Lung (tissue), 16 donors: ENCODE measurements around the gene IPO4. TPM values are rescaled to one million over a fixed set of nuclear protein-coding genes. Genes with fewer than 3 reads are reported as not detected.
A peak's percentile ranks its signal among the peaks of the same experiment; 100 is the strongest.

Experiments
- ATAC-seq: fragments of 200-7000 bp; cut with Tn5 transposase; one replicate; pipeline ENCODE4 v1.9.1; 2020; ENCODE audit warnings: moderate number of reproducible peaks; ENCODE audit not compliant: insufficient read depth, low FRiP score
- DNase-seq, 3 donors: peaks; one replicate each; pipeline ENCODE4 v3.0.0-alpha.2; 2013 to 2017
- H3K27ac ChIP-seq, 2 donors: one replicate each; pipeline ENCODE4 v1.5.1; 2013; ENCODE audit warnings: mild to moderate bottlenecking in 2 of 2, moderate library complexity in 2 of 2, control low read depth in 1 of 2, inconsistent platforms in 1 of 2, low read depth in 1 of 2, low read length in 1 of 2
- H3K27me3 ChIP-seq, 3 donors: one replicate each; pipeline ENCODE4 v1.5.1; 2013; ENCODE audit warnings: low read length in 2 of 3; ENCODE audit not compliant: control insufficient read depth in 3 of 3, insufficient read depth in 3 of 3
- H3K36me3 ChIP-seq, 4 donors: one replicate each; pipeline ENCODE4 v1.5.1; 2013; ENCODE audit warnings: low read length in 4 of 4, mild to moderate bottlenecking in 1 of 4, moderate library complexity in 1 of 4; ENCODE audit not compliant: control insufficient read depth in 4 of 4, insufficient read depth in 4 of 4
- H3K4me1 ChIP-seq, 5 donors: one replicate each; pipeline ENCODE4 v1.5.1; 2013; ENCODE audit warnings: low read length in 5 of 5, mild to moderate bottlenecking in 2 of 5, moderate library complexity in 1 of 5; ENCODE audit not compliant: control insufficient read depth in 5 of 5, insufficient read depth in 5 of 5
- H3K4me3 ChIP-seq: one replicate; pipeline ENCODE4 v1.5.1; 2013; ENCODE audit warnings: mild to moderate bottlenecking, control low read depth, moderate library complexity
- H3K9ac ChIP-seq, 2 donors: one replicate each; pipeline ENCODE4 v1.5.1; 2013; ENCODE audit warnings: low read length in 2 of 2, control low read depth in 1 of 2; ENCODE audit not compliant: insufficient read depth in 1 of 2
- H3K9me3 ChIP-seq, 4 donors: one replicate each; pipeline ENCODE4 v1.5.1; 2013; ENCODE audit warnings: low read length in 3 of 4, mild to moderate bottlenecking in 1 of 4, moderate library complexity in 1 of 4; ENCODE audit not compliant: control insufficient read depth in 4 of 4, insufficient read depth in 3 of 4
- CTCF ChIP-seq: IDR thresholded peaks from 2 replicates; pipeline ENCODE4 v1.5.1; 2012; ENCODE audit warnings: mild to moderate bottlenecking; ENCODE audit errors: control extremely low read depth, extremely low read depth
- WGBS, 2 donors: extraction: QIAGEN DNeasy Blood & Tissue Kit; methylation state at CpG; one replicate each; pipeline ENCODE4 v1.1.7; 2013; 5-methylcytosine and 5-hydroxymethylcytosine counted together
- long read RNA-seq, 5 donors: transcript quantifications; one replicate each; lab custom pipeline, GENCODE V29; 2026
- polyA plus RNA-seq, 2 donors: library from polyadenylated mRNA; stranded (reverse); fragments of 200-250 nt; gene quantifications; one replicate each; pipeline ENCODE4 v1.2.1, GENCODE V29; 2013
- total RNA-seq, 2 donors: library from RNA; depleted of rRNA in 1 of 2; stranded (reverse); fragments of >200 nt in 1 of 2; gene quantifications; one replicate each; pipeline ENCODE4 v1.2.1, GENCODE V29; 2014 to 2021
- donor health status: control.
- donor health status: control.
- donor health status: Bipolar disorder and iron deficiency.
- donor health status: healthy.
- donor health status: DM: yes; HTN: yes; CAD: no.

IPO4 gene
- total RNA-seq = 10 to 100 TPM; 22.0 to 78.9 TPM
- 10 to 100 TPM; 13.0 to 34.8 TPM for polyA plus RNA-seq
- long read RNA-seq, donor 1, partial matches to known transcripts = 18 of 22 reads
- long read RNA-seq, donor 1, other reads (novel, unspliced or antisense) = 0 of 22 reads
- long read RNA-seq, donor 2, partial matches to known transcripts = 0 of 1 reads
- long read RNA-seq, donor 2, other reads (novel, unspliced or antisense) = 0 of 1 reads
- long read RNA-seq, donor 3, partial matches to known transcripts = 0 of 2 reads
- long read RNA-seq, donor 3, other reads (novel, unspliced or antisense) = 0 of 2 reads
- long read RNA-seq, donor 4, partial matches to known transcripts = 0 of 3 reads
- long read RNA-seq, donor 4, other reads (novel, unspliced or antisense) = 0 of 3 reads
- long read RNA-seq, donor 5, transcript IPO4-206 (5 exons, 554 nt) = major isoform, 5 of 7 reads
- long read RNA-seq, donor 5, partial matches to known transcripts = 0 of 7 reads
- long read RNA-seq, donor 5, other reads (novel, unspliced or antisense) = 0 of 7 reads

DNA sequence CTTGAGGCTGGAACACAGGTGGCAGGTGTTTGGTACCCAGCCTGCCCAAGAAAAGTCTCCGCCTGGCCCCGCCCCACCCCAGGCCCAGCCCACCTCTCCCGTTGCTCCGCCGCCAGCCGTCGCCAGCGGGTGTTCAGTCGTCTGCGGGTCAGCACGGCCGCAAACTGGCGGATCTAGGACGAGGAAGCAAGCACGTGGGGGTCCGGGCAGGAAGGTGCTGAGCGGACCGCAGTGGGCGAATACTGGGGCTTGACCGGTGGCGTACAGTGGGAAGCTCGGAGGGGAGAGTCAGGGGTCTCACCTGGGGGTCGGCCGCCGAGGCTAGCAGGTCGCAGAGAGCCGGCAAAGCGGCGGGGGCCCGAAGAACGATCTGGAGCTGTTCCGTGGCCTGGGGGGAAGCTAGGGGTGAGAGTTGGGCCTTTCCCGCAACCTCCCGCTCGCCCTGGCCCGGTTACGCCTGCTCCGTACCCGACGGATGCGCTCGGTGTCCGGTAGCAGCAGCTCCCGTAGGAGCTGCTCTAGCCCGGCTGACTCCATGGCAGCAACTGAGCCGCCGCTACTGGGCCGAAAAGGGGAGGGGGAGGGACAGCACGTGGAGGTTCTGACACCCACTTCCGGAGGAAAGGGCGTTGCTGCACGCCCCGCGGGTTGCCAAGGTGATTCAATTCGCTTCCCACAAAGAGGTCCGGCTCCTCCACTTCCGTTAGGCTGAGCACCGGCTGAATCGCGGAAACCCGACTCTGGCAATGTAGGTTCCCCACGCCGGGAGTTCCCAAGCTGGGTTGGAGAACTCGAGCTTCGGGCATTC, at the start of gene IPO4:
TSS of gene IPO4 (minus strand) at position 566 of the 808 bp plus-strand sequence. CDS start at position 537, 29 bp downstream.
- DNase-seq = peak; percentile 97 to 99 (median 97)
- peak within 1 kb of the TSS; percentile 49 to 51 for H3K9ac ChIP-seq
- TF ChIP-seq CTCF = no peak
- no peaks in the 10 kb centered on the region for H3K9me3 ChIP-seq
- H3K4me1 ChIP-seq = peaks cover 0 to 8% (median 5%) of the 10 kb centered on the region in 5 donors
- H3K27ac ChIP-seq = peak within 1 kb of the TSS; percentile 60 to 71
- H3K36me3 ChIP-seq = peaks cover 22 to 39% (median 31%) of the 10 kb centered on the region in 4 donors
- H3K4me3 ChIP-seq = peak within 1 kb of the TSS; percentile 69
- ATAC-seq = peak; percentile 94
- 0 to 1% methylated on average over 64 to 65 of the region's 65 CpGs for WGBS, 2 donors
- no peaks in the 10 kb centered on the region for H3K27me3 ChIP-seq

GRCh38 chr14:24238123-24238522, 49.5 kb upstream of the IPO4 start:
- no peak for TF ChIP-seq CTCF
- peaks cover 13 to 55% (median 44%) of the 10 kb centered on the region in 4 donors for H3K36me3 ChIP-seq
- H3K4me1 ChIP-seq = peaks cover 14 to 28% (median 18%) of the 10 kb centered on the region in 5 donors
- H3K9me3 ChIP-seq = no peaks in the 10 kb centered on the region
- no peaks in the 10 kb centered on the region for H3K27me3 ChIP-seq
- H3K9ac ChIP-seq = no peak overlapping the region
- ATAC-seq (no peak), DNase-seq (no peak)
- WGBS, 2 donors = 85 to 91% methylated on average over 5 of the region's 5 CpGs
- H3K4me3 ChIP-seq = no peak overlapping the region
- H3K27ac ChIP-seq = no peak overlapping the region

DNA sequence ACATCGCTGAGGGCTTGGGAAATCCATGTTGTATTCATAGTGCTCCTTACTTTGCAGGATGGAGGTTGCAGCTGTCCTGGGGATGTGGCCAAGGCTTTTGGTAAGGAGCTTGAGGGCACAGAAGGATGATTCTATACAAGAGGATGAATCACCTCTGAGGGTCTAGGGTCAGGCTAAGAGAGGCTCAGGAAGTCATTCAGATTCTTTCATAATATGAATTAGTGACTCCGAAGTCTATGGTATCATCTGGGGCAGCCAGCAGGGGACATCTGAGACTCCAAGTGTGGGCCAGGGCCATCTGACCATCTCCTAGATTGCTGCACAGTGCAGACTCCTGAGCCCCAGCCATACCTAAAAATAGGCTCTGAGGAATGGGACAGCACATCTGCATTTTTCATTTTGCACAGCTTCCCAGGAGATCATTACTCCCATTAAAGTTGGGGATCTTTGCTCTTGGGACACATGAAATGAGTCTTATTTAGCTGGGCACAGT, 48.9 kb upstream of the IPO4 start:
- Histone ChIP-seq H3K36me3 (peaks cover 13 to 55% (median 44%) of the 10 kb centered on the region in 4 donors), H3K27ac (no peak overlapping the region), H3K9ac (no peak overlapping the region), H3K9me3 (no peaks in the 10 kb centered on the region), H3K4me1 (peaks cover 14 to 31% (median 19%) of the 10 kb centered on the region in 5 donors), H3K27me3 (no peaks in the 10 kb centered on the region), H3K4me3 (no peak overlapping the region)
- DNase-seq (no peak), ATAC-seq (no peak)
- no peak for TF ChIP-seq CTCF
- 91 to 92% methylated on average over 2 of the region's 2 CpGs for WGBS, 2 donors
